HG02885 (cell line): ENCODE results near the gene PTPRD.

ENCODE experiments used
- ATAC-seq: cut with Tn5 transposase; IDR thresholded peaks from one replicate; pipeline ENCODE4 v1.9.1; 2021; ENCODE audit warnings: mild to moderate bottlenecking; ENCODE audit not compliant: unreplicated experiment, poor library complexity

PTPRD gene

GRCh38 chr9:8555762-8556500 is 2056.9 kb downstream of the PTPRD start:
- ATAC-seq, result no peak

DNA sequence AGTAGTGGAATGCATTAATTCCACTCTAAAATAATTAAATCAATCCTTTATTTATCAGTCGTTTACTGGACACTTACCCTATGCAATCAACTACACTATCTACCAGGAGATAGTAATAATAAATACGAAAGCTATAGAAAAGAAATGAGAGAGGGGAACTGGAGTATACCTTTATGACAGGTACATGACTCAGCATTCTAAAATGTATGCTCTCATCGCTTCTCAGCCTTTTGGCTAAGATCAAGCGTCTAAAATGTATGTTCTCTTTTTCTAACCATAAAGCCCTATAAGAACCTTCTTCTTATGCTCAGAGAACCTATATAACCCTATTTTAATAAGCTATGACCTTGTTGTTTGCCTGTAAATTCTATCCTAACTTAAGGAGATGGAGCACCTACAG is 2059.4 kb downstream of the PTPRD start:
- no peak for ATAC-seq

- ATAC-seq, result no peak
These were observed 2060.1 kb downstream of the PTPRD start for GRCh38 chr9:8552732-8553131.

GRCh38 chr9:8549214-8549613 is 2063.6 kb downstream of the PTPRD start:
- ATAC-seq, result no peak

DNA sequence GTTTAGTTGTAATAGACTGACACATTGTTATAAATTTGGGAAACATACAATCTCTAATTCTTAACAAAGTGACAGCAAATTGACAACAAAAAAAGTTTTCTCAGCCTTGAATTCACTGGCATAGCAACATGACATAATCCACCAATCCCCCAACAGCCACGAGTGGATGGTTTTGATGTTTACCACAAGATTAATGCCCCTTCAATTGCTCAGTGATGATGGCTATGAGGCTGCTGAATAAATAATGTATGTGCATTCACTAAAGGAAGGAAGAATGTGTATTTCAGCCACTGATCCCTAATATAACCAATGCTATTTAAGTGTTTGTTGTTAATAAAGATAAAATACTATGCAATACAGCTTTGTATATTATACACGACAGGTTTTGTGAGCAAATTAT is 2069.6 kb downstream of the PTPRD start:
- no peak for ATAC-seq

- ATAC-seq, result no peak
These were observed 2070.3 kb downstream of the PTPRD start for GRCh38 chr9:8542537-8542936.

- ATAC-seq, result no peak
These were observed 2073.1 kb downstream of the PTPRD start for GRCh38 chr9:8539681-8540197.

GRCh38 chr9:8536845-8537244 is 2076.0 kb downstream of the PTPRD start:
- no peak for ATAC-seq

- ATAC-seq, result no peak
These were observed 2078.0 kb downstream of the PTPRD start for GRCh38 chr9:8534828-8535227.

- ATAC-seq, result no peak
These were observed 2079.1 kb downstream of the PTPRD start for GRCh38 chr9:8533681-8534080.

GRCh38 chr9:8531826-8532415 is 2080.9 kb downstream of the PTPRD start:
- ATAC-seq, result no peak

- no peak for ATAC-seq
These were observed 2091.7 kb downstream of the PTPRD start for GRCh38 chr9:8521112-8521511.

DNA sequence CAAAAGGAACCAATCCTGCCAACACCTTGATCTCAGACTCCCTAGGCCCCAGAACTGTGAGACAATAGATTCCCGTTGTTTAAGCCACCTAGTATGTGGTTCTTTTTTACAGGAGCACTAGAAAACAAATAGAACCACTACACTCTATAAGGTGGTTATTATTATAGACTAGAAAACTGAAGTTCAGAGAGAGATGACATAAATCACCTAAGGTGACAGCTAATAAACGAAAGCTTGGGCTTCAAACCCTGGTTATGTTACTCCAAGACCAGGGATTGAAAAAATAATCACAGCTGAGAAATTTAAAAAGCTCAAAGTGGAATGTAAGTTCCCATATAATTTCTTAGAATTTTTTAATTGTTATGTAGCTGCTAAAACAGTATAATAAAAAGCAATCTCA is 2097.1 kb downstream of the PTPRD start:
- no peak for ATAC-seq

DNA sequence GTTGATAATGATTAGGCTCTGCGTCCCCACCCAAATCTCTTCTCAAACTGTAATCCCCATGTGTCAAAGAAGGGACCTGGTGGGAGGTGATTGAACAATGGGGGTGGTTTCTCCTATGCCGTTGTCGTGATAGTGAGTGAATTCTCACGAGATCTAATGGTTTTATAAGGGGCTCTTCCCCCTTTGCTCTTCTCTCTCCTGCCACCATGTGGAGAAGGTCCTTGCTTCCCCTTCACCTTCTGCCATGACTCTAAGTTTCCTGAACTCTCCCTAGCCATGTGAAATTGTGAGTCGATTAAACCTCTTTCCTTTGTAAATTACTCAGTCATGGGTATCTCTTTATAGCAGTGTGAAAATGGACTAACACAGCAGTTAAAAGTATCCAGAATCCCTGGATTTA is 2098.0 kb downstream of the PTPRD start:
- ATAC-seq, result no peak

DNA sequence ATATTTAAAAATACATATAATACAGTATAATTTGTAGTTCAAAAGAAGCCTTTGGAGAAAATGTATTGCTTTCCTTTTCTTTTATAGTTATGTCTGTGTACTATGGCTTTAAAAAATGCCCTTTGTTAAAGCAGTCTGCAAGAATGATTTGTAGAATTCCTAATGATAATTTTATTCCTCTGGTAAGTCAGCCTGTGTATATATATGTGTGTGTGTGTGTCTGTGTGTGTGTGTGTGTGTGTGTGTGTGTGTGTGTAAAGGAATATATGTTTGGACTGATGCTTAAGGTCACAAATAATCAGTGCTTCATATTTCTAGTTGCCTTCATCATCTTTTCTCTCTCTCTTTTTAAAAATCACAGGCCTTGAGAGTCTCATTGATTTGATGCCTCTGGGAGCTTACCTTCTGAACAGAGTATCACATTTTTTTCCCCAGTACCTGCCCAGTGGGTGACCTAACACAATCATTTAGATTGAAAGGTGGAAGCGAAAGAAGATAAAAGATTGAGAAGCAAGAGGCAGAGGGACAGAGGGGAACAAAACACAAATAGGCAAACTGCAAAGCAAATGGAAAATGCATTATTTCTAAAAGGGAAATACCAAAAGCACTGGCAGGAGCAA is 2104.0 kb downstream of the PTPRD start:
- no peak for ATAC-seq

GRCh38 chr9:8494571-8494970 is 2118.2 kb downstream of the PTPRD start:
- ATAC-seq, result no peak

DNA sequence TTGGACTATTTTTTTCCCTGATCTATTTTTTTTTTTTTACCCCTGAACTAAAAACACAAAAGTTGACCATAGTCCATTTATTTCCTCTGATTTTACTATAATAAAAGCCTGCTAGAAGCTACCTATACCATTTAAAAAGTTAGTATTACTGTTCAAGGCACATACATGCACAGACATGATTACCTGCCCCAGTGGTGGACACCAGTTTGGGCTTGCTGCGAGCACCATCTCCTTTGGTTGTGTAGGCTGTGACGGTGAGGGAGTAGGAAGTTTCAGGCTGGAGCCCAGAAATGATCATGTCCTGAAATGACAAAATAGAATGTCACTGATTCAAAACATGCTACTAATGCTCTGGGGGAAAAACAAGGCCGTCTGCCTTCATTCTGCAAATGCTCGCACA is 2120.1 kb downstream of the PTPRD start:
- ATAC-seq, result no peak

- ATAC-seq, result no peak
These were observed 2120.8 kb downstream of the PTPRD start for GRCh38 chr9:8492024-8492423.

- no peak for ATAC-seq
These were observed 2121.2 kb downstream of the PTPRD start for GRCh38 chr9:8491563-8491962.

DNA sequence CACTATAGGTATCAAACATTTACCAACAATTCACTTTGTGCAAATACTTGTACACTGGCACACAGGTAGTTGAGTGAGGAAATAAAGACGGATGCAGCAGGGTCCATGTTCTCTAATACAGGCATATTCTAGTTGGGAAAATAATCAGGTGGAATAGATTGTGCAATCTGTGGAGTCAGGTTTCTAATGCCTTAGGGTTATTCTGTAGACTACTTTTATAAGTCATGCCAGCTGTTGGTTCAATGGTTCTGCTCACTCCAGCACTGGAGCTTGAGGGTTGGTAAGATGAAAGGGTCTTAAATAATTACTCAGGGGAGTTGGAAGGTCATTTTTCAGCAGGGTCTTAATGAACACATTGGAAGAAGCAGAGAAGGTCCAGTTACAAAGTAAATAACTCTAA is 2123.0 kb downstream of the PTPRD start:
- ATAC-seq, result no peak

DNA sequence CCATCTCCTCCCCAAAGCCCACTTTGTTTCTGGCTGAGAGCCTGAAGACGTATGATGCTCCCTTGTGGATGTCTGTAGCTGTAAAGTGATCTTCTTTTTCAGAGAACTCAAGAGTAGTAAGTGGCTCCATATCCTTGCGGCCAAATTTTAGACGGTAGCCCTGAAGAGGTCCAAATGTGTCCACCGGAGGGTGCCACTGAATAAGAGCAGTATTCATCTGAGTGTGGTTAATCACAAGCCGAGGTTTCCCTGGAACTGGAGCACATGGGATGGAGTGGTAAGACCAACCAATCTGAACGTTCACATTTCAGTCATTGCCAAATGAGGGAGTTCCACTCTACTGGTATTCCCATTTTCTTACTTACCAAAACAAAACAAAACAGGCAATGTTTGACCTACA is 2126.7 kb downstream of the PTPRD start:
- ATAC-seq, result no peak
